ENCODE results near the gene TNFSF18.

- TF ChIP-seq CTCF (conservative IDR thresholded peaks at IDR 0.05) (no peak), ZFX (IDR thresholded peaks at IDR 0.05) (no peak)
Measured at GRCh38 chr1:173082913-173083312, 32.2 kb upstream of the TNFSF18 start.
